Mammary epithelial cell (primary cell): ENCODE measurements around the gene PPP6C.

Experiments
- EZH2 ChIP-seq: IDR thresholded peaks from 2 replicates; pipeline ENCODE4 v1.6.1; 2012; ENCODE audit warnings: low read length, inconsistent platforms, borderline replicate concordance
- TF ChIP-seq, protein P1 (sequence below), 2 donors: IDR thresholded peaks in 1 of 2; conservative IDR thresholded peaks in 1 of 2; 2 replicates each; pipeline ENCODE4 v1.5.1; 2011 to 2012; ENCODE audit warnings: inconsistent platforms in 2 of 2, low read length in 2 of 2, mild to moderate bottlenecking in 2 of 2, control low read depth in 1 of 2, low read depth in 1 of 2; ENCODE audit not compliant: insufficient read depth in 1 of 2; ENCODE audit errors: extremely low read depth in 1 of 2

DNA sequence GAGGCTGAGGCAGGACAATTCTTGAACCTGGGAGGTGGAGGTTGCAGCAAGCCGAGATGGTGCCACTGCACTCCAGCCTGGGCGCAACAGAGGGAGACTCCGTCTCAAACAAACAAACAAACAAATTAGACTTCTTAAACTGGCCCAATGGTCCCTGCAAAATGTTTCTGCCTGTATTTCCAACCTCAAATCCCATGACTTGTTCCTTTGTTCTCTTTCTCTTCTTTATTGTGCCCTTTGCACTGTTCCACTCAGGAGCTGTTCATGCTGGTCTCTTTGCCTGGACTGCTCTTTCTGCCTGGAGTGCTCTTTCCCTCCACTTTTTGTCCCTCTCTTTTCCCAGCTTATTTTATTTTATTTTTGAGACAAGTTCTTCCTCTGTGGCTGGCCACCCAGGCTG lies 14.9 kb upstream of the PPP6C start:
- TF ChIP-seq EZH2, result no peak
- TF ChIP-seq, protein P1, sequence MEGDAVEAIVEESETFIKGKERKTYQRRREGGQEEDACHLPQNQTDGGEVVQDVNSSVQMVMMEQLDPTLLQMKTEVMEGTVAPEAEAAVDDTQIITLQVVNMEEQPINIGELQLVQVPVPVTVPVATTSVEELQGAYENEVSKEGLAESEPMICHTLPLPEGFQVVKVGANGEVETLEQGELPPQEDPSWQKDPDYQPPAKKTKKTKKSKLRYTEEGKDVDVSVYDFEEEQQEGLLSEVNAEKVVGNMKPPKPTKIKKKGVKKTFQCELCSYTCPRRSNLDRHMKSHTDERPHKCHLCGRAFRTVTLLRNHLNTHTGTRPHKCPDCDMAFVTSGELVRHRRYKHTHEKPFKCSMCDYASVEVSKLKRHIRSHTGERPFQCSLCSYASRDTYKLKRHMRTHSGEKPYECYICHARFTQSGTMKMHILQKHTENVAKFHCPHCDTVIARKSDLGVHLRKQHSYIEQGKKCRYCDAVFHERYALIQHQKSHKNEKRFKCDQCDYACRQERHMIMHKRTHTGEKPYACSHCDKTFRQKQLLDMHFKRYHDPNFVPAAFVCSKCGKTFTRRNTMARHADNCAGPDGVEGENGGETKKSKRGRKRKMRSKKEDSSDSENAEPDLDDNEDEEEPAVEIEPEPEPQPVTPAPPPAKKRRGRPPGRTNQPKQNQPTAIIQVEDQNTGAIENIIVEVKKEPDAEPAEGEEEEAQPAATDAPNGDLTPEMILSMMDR (conservative IDR thresholded peaks at IDR 0.05 in 1 of 2, IDR thresholded peaks at IDR 0.05 in 1 of 2; ENCODE audit: extremely low read depth in 1 of 2, insufficient read depth in 1 of 2, low read depth in 1 of 2, low read length in 2 of 2), result no peak
